Endothelial cell of umbilical vein (primary cell): Measurements from ENCODE around the gene CELA1.

ENCODE experiments used
- EZH2 ChIP-seq: IDR thresholded peaks from 2 replicates; pipeline ENCODE4 v1.6.1; 2012; ENCODE audit warnings: borderline replicate concordance, low read depth, mild to moderate bottlenecking, moderate library complexity, low read length, inconsistent platforms; ENCODE audit not compliant: severe bottlenecking
- FOS ChIP-seq: IDR thresholded peaks from 2 replicates; pipeline ENCODE4 v1.6.1; 2011; ENCODE audit warnings: mild to moderate bottlenecking, low read length, moderate library complexity, borderline replicate concordance; ENCODE audit not compliant: insufficient read depth
- JUN ChIP-seq: IDR thresholded peaks from 2 replicates; pipeline ENCODE4 v1.6.1; 2011; ENCODE audit warnings: borderline replicate concordance, low read depth; ENCODE audit not compliant: insufficient read length, insufficient read depth
- POLR2A ChIP-seq: IDR thresholded peaks from 2 replicates; pipeline ENCODE4 v1.6.1; 2012; ENCODE audit warnings: low read depth, mild to moderate bottlenecking, control low read depth, low read length
- TF ChIP-seq, protein P1 (sequence below), 2 donors: IDR thresholded peaks; 1 replicate in 1 of 2; 2 replicates in 1 of 2; pipeline ENCODE4 v1.5.1; 2011; ENCODE audit warnings: low read length in 2 of 2, mild to moderate bottlenecking in 2 of 2, moderate library complexity in 2 of 2, control low read depth in 1 of 2, inconsistent platforms in 1 of 2, low read depth in 1 of 2; ENCODE audit not compliant: insufficient read depth in 1 of 2; ENCODE audit errors: extremely low read depth in 1 of 2
- TF ChIP-seq, protein P2 (sequence below): IDR thresholded peaks from 2 replicates; pipeline ENCODE4 v1.6.1; 2011; ENCODE audit not compliant: insufficient read depth, insufficient read length

DNA sequence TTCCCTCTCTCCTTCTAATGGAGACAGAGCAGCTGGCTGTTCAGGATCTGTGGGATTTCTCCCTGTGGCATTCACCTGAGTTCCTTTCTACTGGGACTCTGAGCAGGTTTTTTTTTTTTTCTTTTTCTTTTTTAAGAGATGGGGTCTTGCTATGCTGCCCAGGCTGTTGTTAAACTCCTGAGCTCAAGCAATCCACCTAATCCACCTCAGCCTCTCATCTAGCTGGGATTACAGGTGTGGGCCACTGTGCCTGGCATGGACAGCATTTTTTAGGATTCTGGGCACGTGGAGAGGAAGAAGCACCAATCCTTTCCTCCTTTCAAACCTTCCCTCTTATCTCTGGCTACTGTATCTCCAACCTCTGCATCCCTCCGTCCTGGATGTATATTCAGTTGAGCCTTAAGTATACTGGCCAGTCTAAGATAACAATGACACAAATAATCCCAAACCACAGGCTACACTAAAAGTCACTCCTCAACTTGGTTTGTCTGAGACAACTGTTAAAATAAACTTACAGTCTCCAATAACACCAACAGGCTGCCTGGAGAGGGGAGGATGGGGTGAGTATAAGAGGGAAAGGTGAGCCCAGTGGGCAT, 16.4 kb upstream of the CELA1 start:
- TF ChIP-seq JUN (no peak), POLR2A (no peak), FOS (no peak), EZH2 (no peak)
- TF ChIP-seq, protein P1, sequence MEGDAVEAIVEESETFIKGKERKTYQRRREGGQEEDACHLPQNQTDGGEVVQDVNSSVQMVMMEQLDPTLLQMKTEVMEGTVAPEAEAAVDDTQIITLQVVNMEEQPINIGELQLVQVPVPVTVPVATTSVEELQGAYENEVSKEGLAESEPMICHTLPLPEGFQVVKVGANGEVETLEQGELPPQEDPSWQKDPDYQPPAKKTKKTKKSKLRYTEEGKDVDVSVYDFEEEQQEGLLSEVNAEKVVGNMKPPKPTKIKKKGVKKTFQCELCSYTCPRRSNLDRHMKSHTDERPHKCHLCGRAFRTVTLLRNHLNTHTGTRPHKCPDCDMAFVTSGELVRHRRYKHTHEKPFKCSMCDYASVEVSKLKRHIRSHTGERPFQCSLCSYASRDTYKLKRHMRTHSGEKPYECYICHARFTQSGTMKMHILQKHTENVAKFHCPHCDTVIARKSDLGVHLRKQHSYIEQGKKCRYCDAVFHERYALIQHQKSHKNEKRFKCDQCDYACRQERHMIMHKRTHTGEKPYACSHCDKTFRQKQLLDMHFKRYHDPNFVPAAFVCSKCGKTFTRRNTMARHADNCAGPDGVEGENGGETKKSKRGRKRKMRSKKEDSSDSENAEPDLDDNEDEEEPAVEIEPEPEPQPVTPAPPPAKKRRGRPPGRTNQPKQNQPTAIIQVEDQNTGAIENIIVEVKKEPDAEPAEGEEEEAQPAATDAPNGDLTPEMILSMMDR (IDR thresholded peaks at IDR 0.05; ENCODE audit: extremely low read depth in 1 of 2, insufficient read depth in 1 of 2, low read depth in 1 of 2, low read length in 2 of 2): no peak
- TF ChIP-seq, protein P2, sequence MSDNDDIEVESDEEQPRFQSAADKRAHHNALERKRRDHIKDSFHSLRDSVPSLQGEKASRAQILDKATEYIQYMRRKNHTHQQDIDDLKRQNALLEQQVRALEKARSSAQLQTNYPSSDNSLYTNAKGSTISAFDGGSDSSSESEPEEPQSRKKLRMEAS: no peak
